Muscle of leg (tissue), 11 donors: Measurements from ENCODE around the gene PPFIA4. TPM values are rescaled to one million over a fixed set of nuclear protein-coding genes. Genes with fewer than 3 reads are reported as not detected.

Experiments used
- DNase-seq: peaks from one replicate; pipeline ENCODE4 v3.0.0; 2013
- H3K27ac ChIP-seq: one replicate; pipeline ENCODE4 v1.5.1; 2013; ENCODE audit warnings: mild to moderate bottlenecking, low read length, control low read depth
- H3K27me3 ChIP-seq: one replicate; pipeline ENCODE4 v1.6.1; 2013; ENCODE audit warnings: low read length; ENCODE audit not compliant: control insufficient read depth, insufficient read depth
- H3K36me3 ChIP-seq: one replicate; pipeline ENCODE4 v1.6.1; 2013; ENCODE audit warnings: low read length; ENCODE audit not compliant: control insufficient read depth, insufficient read depth
- H3K4me1 ChIP-seq: one replicate; pipeline ENCODE4 v1.6.1; 2013; ENCODE audit warnings: low read length; ENCODE audit not compliant: control insufficient read depth, insufficient read depth
- H3K4me3 ChIP-seq: one replicate; pipeline ENCODE4 v1.5.1; 2013; ENCODE audit warnings: low read length, control low read depth
- H3K9me3 ChIP-seq: replicated peaks from 2 replicates; pipeline ENCODE4 v1.6.1; 2013; ENCODE audit warnings: low read depth, low read length; ENCODE audit not compliant: control insufficient read depth
- WGBS: methylation state at CpG from one replicate; pipeline ENCODE4 v1.1.5; 2013; ENCODE audit warnings: missing lambda C conversion rate; ENCODE audit not compliant: insufficient coverage; 5-methylcytosine and 5-hydroxymethylcytosine counted together
- polyA plus RNA-seq, 8 donors: library from polyadenylated mRNA; unstranded; fragments of 120-200 nt; gene quantifications; one replicate each; pipeline versions ENCODE4 v1.2.1 to v1.2.3, GENCODE V29; 2013; ENCODE audit warnings: inconsistent platforms in 1 of 8, low replicate concordance in 1 of 8; ENCODE audit not compliant: insufficient read length in 8 of 8, insufficient read depth in 1 of 8
- total RNA-seq: library from RNA; stranded (reverse); fragments of 120-200 nt; gene quantifications from one replicate; pipeline ENCODE4 v1.2.4, GENCODE V29; 2013

The PPFIA4 gene
- total and polyA plus RNA-seq, 9 donors, result 22.4 to 53.1 (median 34.7) TPM

GRCh38 chr1:203088441-203088840 is 62.1 kb downstream of the PPFIA4 start:
- H3K27ac ChIP-seq, result no peak overlapping the region
- H3K4me1 ChIP-seq, result peaks cover 70% of the 10 kb centered on the region
- no peaks in the 10 kb centered on the region for H3K27me3 ChIP-seq
- H3K9me3 ChIP-seq, result no peaks in the 10 kb centered on the region
- no peak overlapping the region for H3K4me3 ChIP-seq
- WGBS, result 97% methylated on average over 3 of the region's 3 CpGs
- H3K36me3 ChIP-seq, result peaks cover 10% of the 10 kb centered on the region
- no peak for DNase-seq

GRCh38 chr1:203089001-203089650 is 62.8 kb downstream of the PPFIA4 start:
- peaks cover 68% of the 10 kb centered on the region for H3K4me1 ChIP-seq
- H3K9me3 ChIP-seq, result no peaks in the 10 kb centered on the region
- H3K27ac ChIP-seq, result peak overlapping the region; percentile 81
- H3K4me3 ChIP-seq, result no peak overlapping the region
- no peaks in the 10 kb centered on the region for H3K27me3 ChIP-seq
- whole genome bisulfite sequencing, result 83% methylated on average over 2 of the region's 7 CpGs
- DNase-seq, result no peak
- H3K36me3 ChIP-seq, result peaks cover 3% of the 10 kb centered on the region

GRCh38 chr1:203089651-203090045 is 63.4 kb downstream of the PPFIA4 start:
- H3K4me1 ChIP-seq, result peaks cover 68% of the 10 kb centered on the region
- H3K27ac ChIP-seq, result peak overlapping the region; percentile 81

GRCh38 chr1:203090421-203091198 is 64.3 kb downstream of the PPFIA4 start:
- 46% methylated on average over 5 of the region's 6 CpGs for WGBS
- DNase-seq, result peak; percentile 48
- no peaks in the 10 kb centered on the region for H3K36me3 ChIP-seq

More at GRCh38 chr1:203089651-203090045, 63.4 kb downstream of the PPFIA4 start:
- peak; percentile 84 for DNase-seq
- Histone ChIP-seq H3K36me3 (no peaks in the 10 kb centered on the region), H3K9me3 (peaks cover 4% of the 10 kb centered on the region), H3K27me3 (no peaks in the 10 kb centered on the region), H3K4me3 (no peak overlapping the region)
- 40% methylated on average over 6 of the region's 7 CpGs for WGBS

GRCh38 chr1:203091199-203091477 is 64.8 kb downstream of the PPFIA4 start:
- peaks cover 14% of the 10 kb centered on the region for H3K9me3 ChIP-seq
- WGBS, result no CpG with 5 or more reads among the region's 4 CpGs
- H3K27ac ChIP-seq, result peak overlapping the region; percentile 65
- no peaks in the 10 kb centered on the region for H3K27me3 ChIP-seq
- peaks cover 60% of the 10 kb centered on the region for H3K4me1 ChIP-seq
- H3K4me3 ChIP-seq, result no peak overlapping the region
- no peaks in the 10 kb centered on the region for H3K36me3 ChIP-seq
- DNase-seq, result no peak

More at GRCh38 chr1:203090421-203091198, 64.3 kb downstream of the PPFIA4 start:
- Histone ChIP-seq H3K27ac (peak overlapping the region; percentile 65), H3K27me3 (no peaks in the 10 kb centered on the region), H3K4me1 (peaks cover 64% of the 10 kb centered on the region), H3K4me3 (no peak overlapping the region), H3K9me3 (peaks cover 14% of the 10 kb centered on the region)

GRCh38 chr1:203091761-203092330 is 65.6 kb downstream of the PPFIA4 start:
- Histone ChIP-seq H3K4me1 (peaks cover 53% of the 10 kb centered on the region), H3K27ac (peak overlapping the region; percentile 65), H3K36me3 (no peaks in the 10 kb centered on the region), H3K9me3 (peaks cover 14% of the 10 kb centered on the region), H3K27me3 (no peaks in the 10 kb centered on the region), H3K4me3 (no peak overlapping the region)
- WGBS, result 70% methylated on average over 3 of the region's 6 CpGs
- DNase-seq, result peak; percentile 61

- no peaks in the 10 kb centered on the region for H3K27me3 ChIP-seq
- H3K9me3 ChIP-seq, result peaks cover 16% of the 10 kb centered on the region
- H3K4me3 ChIP-seq, result no peak overlapping the region
- DNase-seq, result no peak
- H3K27ac ChIP-seq, result no peak overlapping the region
- H3K36me3 ChIP-seq, result no peaks in the 10 kb centered on the region
- 100% methylated on average over 1 of the region's 1 CpG for WGBS
- peaks cover 43% of the 10 kb centered on the region for H3K4me1 ChIP-seq
Measured at GRCh38 chr1:203093754-203094410, 67.6 kb downstream of the PPFIA4 start.

- Histone ChIP-seq H3K27ac (no peak overlapping the region), H3K9me3 (peaks cover 16% of the 10 kb centered on the region), H3K4me3 (no peak overlapping the region), H3K4me1 (peaks cover 40% of the 10 kb centered on the region), H3K36me3 (no peaks in the 10 kb centered on the region), H3K27me3 (no peaks in the 10 kb centered on the region)
- DNase-seq, result no peak
- whole genome bisulfite sequencing, result no CpG with 5 or more reads among the region's 1 CpG
Measured at GRCh38 chr1:203095061-203095690, 68.9 kb downstream of the PPFIA4 start.

GRCh38 chr1:203096566-203096965 is 70.3 kb downstream of the PPFIA4 start:
- Histone ChIP-seq H3K4me1 (peaks cover 29% of the 10 kb centered on the region), H3K4me3 (no peak overlapping the region), H3K27me3 (no peaks in the 10 kb centered on the region), H3K36me3 (no peaks in the 10 kb centered on the region), H3K9me3 (peaks cover 16% of the 10 kb centered on the region), H3K27ac (no peak overlapping the region)
- no peak for DNase-seq

- H3K27ac ChIP-seq, result no peak overlapping the region
- WGBS, result 50% methylated on average over 1 of the region's 1 CpG
Measured at GRCh38 chr1:203097001-203097400, 70.7 kb downstream of the PPFIA4 start.

More at GRCh38 chr1:203097001-203097400, 70.7 kb downstream of the PPFIA4 start:
- Histone ChIP-seq H3K4me3 (no peak overlapping the region), H3K27me3 (no peaks in the 10 kb centered on the region), H3K36me3 (no peaks in the 10 kb centered on the region), H3K4me1 (peaks cover 27% of the 10 kb centered on the region), H3K9me3 (peaks cover 16% of the 10 kb centered on the region)
- no peak for DNase-seq
